BJ (cell line): ENCODE results near the gene DIP2B. TPM values are rescaled to one million over a fixed set of nuclear protein-coding genes. Genes with fewer than 3 reads are reported as not detected.

Experiments
- CTCF ChIA-PET: fragments of 350-600 bp; formaldehyde crosslinking; extraction: SDS; loops from one replicate; lab custom pipeline; 2021; ENCODE audit warnings: antibody characterized with exemption, inconsistent platforms; lab: Yijun Ruan, JAX
- POLR2A ChIA-PET: fragments of 300-600 bp; sonication (Branson Sonifier 250); formaldehyde crosslinking; extraction: SDS; loops from one replicate; lab custom pipeline; 2021; ENCODE audit warnings: antibody characterized with exemption; lab: Charles Lee
- DNase-seq: peaks from one replicate; pipeline ENCODE4 v3.0.0-alpha.2; 2011; ENCODE audit warnings: low read depth
- H3K27me3 ChIP-seq: 2 replicates; pipeline ENCODE4 v1.6.0; 2011; ENCODE audit warnings: low read length; ENCODE audit not compliant: control insufficient read depth, insufficient read depth
- H3K36me3 ChIP-seq: 2 replicates; pipeline ENCODE4 v1.5.1; 2011; ENCODE audit warnings: low read length; ENCODE audit not compliant: control insufficient read depth, insufficient read depth
- H3K4me3 ChIP-seq: 2 replicates; pipeline ENCODE4 v1.5.1; 2011; ENCODE audit warnings: low read depth, mild to moderate bottlenecking, control low read depth, low read length
- CTCF ChIP-seq: IDR thresholded peaks from 2 replicates; pipeline ENCODE4 v1.5.1; 2011; ENCODE audit warnings: low read depth, mild to moderate bottlenecking, control low read depth, inconsistent platforms, low read length, moderate library complexity; ENCODE audit not compliant: insufficient read depth
- polyA plus RNA-seq: library from polyadenylated mRNA; depleted of rRNA; stranded (reverse); fragments of >200 nt; gene quantifications from 2 replicates; pipeline ENCODE4 v1.2.3, GENCODE V29; 2011

The DIP2B gene
- polyA plus RNA-seq, 1 experiment = 13.2 TPM

GRCh38 chr12:50661300-50662115, 156.7 kb downstream of the DIP2B start:
- TF ChIP-seq CTCF = no peak
- no peak for DNase-seq
- POLR2A ChIA-PET = no interaction called here
- H3K36me3 ChIP-seq = no peaks in the 10 kb centered on the region
- CTCF ChIA-PET = interaction anchor here (1.2 kb wide), 2 partner anchors 27 to 268 kb away, joined by 3 read pairs; no protein-coding TSS in a partner anchor
- no peaks in the 10 kb centered on the region for H3K27me3 ChIP-seq
- H3K4me3 ChIP-seq = no peak overlapping the region

GRCh38 chr12:50662116-50662510, 157.3 kb downstream of the DIP2B start:
- no peak overlapping the region for H3K4me3 ChIP-seq
- DNase-seq = no peak
- no peak for TF ChIP-seq CTCF
- H3K27me3 ChIP-seq = no peaks in the 10 kb centered on the region
- no peaks in the 10 kb centered on the region for H3K36me3 ChIP-seq
- CTCF ChIA-PET = interaction anchor here (1.2 kb wide), 1 partner anchor 268 kb away, joined by 3 read pairs; no protein-coding TSS in a partner anchor
- POLR2A ChIA-PET = no interaction called here

- CTCF ChIA-PET = interaction anchor here (0.5 kb wide), 1 partner anchor 98 kb away, joined by 3 read pairs; no protein-coding TSS in a partner anchor
- Histone ChIP-seq H3K4me3 (no peak overlapping the region), H3K36me3 (no peaks in the 10 kb centered on the region), H3K27me3 (no peaks in the 10 kb centered on the region)
- POLR2A ChIA-PET = no interaction called here
- no peak for DNase-seq
- no peak for TF ChIP-seq CTCF
Measured at GRCh38 chr12:50665170-50665569, 160.4 kb downstream of the DIP2B start.

- TF ChIP-seq CTCF = no peak
- CTCF ChIA-PET = interaction anchor here (0.5 kb wide), 1 partner anchor 99 kb away, joined by 3 read pairs; no protein-coding TSS in a partner anchor
- no peak overlapping the region for H3K4me3 ChIP-seq
- no peak for DNase-seq
- POLR2A ChIA-PET = no interaction called here
- H3K36me3 ChIP-seq = no peaks in the 10 kb centered on the region
- H3K27me3 ChIP-seq = no peaks in the 10 kb centered on the region
Measured at GRCh38 chr12:50665609-50666008, 160.8 kb downstream of the DIP2B start.

GRCh38 chr12:50666023-50666422, 161.2 kb downstream of the DIP2B start:
- POLR2A ChIA-PET = no interaction called here
- no peaks in the 10 kb centered on the region for H3K27me3 ChIP-seq

More at GRCh38 chr12:50666023-50666422, 161.2 kb downstream of the DIP2B start:
- no peak overlapping the region for H3K4me3 ChIP-seq
- CTCF ChIA-PET = interaction anchor here (0.6 to 1.1 kb wide), 2 partner anchors 28 to 161 kb away, joined by 3 to 4 read pairs; partner anchors contain the start of gene DIP2B
- TF ChIP-seq CTCF = no peak
- 0 out of 2 replicates have a peak, but pooled peaks cover under 1% of the 10 kb centered on the region for H3K36me3 ChIP-seq
- DNase-seq = no peak
